Left ventricle myocardium superior (tissue), 1 donor: ENCODE measurements around the gene FIP1L1. TPM values are rescaled to one million over a fixed set of nuclear protein-coding genes. Genes with fewer than 3 reads are reported as not detected.
A peak's percentile ranks its signal among the peaks of the same experiment; 100 is the strongest.

Source experiments
- ATAC-seq: fragments of 200-7000 bp; cut with Tn5 transposase; one replicate; pipeline ENCODE4 v1.9.1; 2020; ENCODE audit warnings: mild to moderate bottlenecking, moderate library complexity
- DNase-seq: peaks from one replicate; pipeline ENCODE4 v3.0.0-alpha.2; 2020
- intact Hi-C: fragments of 100-400 bp; cut with micrococcal nuclease; formaldehyde crosslinking; loops from one replicate; pipeline ENCODE4 v1.11.0; 2022
- total RNA-seq: library from RNA; stranded (reverse); fragmentation: NEBNext Ultra II Directional; extraction: Animal tissue kit (Norgen Biotek cat#: 25700); gene quantifications from one replicate; pipeline ENCODE4 v1.2.1, GENCODE V29; 2021
- donor health status: DM: no; HTN: yes; CAD: no; lungs with severe emphysema.

FIP1L1 gene
- total RNA-seq, 1 donor from 2014 or later, result 28.2 TPM

GRCh38 chr4:53490965-53491622, 113.7 kb downstream of the FIP1L1 start:
- DNase-seq, result no peak
- ATAC-seq, result peak; percentile 53
- intact Hi-C loops, result no loop called here

- DNase-seq, result no peak
- intact Hi-C loops, result no loop called here
- no peak for ATAC-seq
These were observed 117.4 kb downstream of the FIP1L1 start for GRCh38 chr4:53494851-53495250.

DNA sequence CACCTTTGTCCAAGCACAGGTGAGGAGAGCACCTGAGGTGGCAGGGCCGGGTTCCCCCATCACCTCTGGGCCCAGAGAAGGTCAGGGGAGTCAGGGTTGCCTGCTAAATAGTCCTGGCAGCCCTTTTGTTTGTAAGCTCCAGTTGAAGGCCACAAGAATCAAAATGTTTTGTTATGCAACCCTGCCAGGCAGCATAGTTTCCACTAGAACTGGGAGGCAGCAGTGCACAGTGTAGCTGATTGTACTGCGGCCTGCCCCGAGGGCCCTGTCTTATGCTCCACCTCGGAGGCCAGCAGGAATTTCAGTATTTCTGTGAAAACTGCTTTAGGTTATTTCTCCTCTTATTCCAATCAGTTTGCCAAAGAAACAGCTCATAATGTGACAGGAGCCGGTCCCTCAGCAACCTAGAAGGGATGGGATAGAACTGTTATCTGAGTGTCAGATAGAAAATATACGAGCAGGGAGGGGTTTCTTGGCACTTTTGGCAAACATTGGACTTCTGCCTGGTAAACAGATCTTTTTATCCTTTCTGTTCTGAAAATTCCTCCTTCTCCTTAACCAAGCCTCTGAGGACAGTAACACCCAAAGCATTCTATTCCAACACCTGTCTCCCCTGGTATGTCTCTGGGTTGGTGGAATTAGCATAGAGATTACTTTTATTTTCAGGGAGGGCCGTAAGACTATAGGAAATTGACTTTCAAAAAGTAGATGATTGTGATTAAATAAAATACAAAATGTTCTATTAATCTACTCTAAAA, 120.2 kb downstream of the FIP1L1 start:
- intact Hi-C loops, result no loop called here
- ATAC-seq (peak; percentile 97), DNase-seq (peak; percentile 64)

DNA sequence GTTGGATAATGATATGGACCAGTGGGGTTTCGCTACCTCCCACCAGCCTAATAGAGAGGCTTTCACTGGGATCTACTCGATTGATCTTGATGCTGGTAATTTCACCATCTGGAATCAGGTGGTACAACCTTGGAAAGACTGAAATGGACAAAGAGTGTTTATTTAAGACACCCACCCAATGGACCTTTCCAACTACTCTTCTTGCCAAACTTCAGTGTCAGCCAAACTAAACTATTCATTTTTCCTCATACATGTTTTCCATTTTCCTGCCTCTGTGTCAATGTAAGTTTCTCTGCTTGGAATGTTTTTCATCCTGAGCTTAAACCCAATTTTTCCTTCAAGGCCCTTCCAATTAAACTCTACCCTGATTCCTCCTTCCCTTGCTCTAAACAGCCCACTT, 121.3 kb downstream of the FIP1L1 start:
- intact Hi-C loops, result no loop called here
- peak; percentile 27 for ATAC-seq
- no peak for DNase-seq

DNA sequence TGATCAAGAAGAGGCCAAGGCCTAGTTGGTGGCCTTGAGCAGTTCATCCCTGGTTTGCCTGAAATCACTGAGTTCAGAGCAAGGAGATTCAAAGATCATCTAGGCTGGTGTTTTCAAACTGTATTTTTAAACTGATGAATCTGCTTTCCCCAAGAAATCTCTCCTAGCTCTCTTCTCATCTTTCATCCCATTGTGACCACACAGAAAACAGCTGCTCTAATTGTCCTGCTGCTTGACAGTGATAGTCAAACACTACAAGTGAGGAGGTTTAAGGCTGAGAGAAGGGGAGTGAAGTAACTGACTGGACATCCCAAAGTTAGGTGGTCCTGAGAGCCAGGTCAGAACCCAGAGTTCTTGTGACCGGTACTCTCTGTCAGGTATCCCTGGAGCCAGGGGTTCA, 122.3 kb downstream of the FIP1L1 start:
- no peak for ATAC-seq
- intact Hi-C loops, result no loop called here
- no peak for DNase-seq

DNA sequence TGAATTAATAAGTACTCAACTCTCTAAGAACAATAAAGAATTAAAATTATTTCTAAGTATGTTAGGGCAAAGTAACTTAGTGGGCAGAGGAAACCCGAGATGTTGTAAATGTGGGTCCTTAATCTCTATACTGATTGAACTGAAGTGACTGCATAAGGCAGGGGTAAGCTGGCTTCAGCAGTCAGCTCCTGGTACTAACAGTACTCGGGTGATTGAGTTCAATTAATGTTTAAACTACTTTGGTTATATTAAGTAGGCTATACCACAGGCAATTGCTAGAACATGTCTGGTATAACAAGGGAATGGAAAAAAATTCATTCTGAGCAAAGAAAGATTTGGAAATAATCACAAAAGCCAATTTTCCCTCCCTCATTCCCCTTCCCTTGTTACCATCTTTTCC, 123.1 kb downstream of the FIP1L1 start:
- ATAC-seq, result no peak
- intact Hi-C loops, result no loop called here
- no peak for DNase-seq

DNA sequence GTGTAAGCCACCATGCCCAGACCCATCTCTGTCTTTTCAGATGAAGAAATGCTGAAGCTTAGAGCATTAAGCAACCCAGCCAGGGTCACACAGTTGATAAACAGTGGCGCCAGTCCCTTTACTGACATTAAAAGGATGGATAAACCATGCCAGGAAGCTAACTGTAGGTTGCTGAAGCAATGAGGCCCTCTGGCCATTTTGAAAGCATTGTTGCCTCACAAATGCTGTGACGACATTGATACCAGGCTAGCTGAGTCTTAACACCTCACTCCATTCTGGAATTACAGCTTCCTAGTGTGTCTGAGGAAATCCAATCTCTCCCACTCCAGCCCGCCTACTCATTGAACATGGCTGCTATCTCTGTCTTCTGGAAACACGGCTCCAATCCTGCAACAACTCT, 124.1 kb downstream of the FIP1L1 start:
- intact Hi-C loops, result no loop called here
- no peak for DNase-seq
- ATAC-seq, result no peak

DNA sequence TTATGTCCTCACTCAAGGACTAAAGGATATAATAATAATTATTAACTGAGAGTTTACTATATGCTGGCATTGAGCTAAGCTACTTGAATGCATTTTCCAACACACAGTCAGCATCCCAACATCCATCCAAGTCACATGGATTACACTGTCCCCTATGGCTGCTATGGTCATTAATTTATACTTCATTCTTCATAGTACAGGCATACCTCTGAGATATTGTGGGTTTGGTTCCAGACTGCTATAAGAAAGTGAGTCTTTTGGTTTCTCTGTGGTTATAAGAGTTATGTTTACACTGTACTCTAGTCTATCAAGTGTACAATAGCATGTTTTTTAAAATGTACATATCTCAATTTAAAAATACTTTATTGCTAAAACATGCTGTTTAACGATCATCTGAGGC, 124.7 kb downstream of the FIP1L1 start:
- DNase-seq, result no peak
- intact Hi-C loops, result no loop called here
- no peak for ATAC-seq

GRCh38 chr4:53505947-53506346, 128.5 kb downstream of the FIP1L1 start:
- DNase-seq, result no peak
- no peak for ATAC-seq
- intact Hi-C loops, result no loop called here

- DNase-seq, result no peak
- no peak for ATAC-seq
- intact Hi-C loops, result no loop called here
These were observed 129.6 kb downstream of the FIP1L1 start for GRCh38 chr4:53507058-53507457.

- ATAC-seq, result peak; percentile 97
- intact Hi-C loops, result no loop called here
- peak; percentile 83 for DNase-seq
These were observed 130.3 kb downstream of the FIP1L1 start for GRCh38 chr4:53507671-53508286.

DNA sequence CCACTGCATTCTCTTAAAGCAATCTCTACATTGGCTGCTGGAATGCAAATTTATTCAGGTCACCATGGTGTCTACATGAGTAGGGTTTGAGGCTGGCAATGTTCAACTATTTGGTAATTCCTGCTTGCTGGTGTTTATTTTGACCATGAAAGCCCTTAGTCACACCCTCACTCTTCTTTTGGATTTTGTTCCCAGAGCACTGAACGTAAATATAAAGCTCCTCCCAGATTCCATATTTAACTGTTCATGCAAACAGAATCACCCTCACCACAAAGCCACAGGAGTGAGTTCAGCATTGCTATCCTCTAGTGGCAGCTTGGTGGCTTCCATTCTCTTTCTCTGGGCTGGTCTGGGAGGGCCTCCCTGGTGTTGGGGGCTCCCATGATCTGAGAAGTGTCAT, 131.0 kb downstream of the FIP1L1 start:
- intact Hi-C loops, result no loop called here
- ATAC-seq (no peak), DNase-seq (no peak)

GRCh38 chr4:53510321-53510720, 132.9 kb downstream of the FIP1L1 start:
- intact Hi-C loops, result no loop called here
- ATAC-seq (peak; percentile 16), DNase-seq (no peak)

Other genes starting within 250 kb of the FIP1L1 start
- gene SCFD2, start 11.6 kb upstream of the FIP1L1 start, total RNA-seq, result 7.5 TPM
- gene LNX1, start 213.8 kb downstream of the FIP1L1 start, total RNA-seq, result 9.1 TPM